Esophagus squamous epithelium (tissue), 5 donors: ENCODE results near the gene CYSTM1. TPM values are rescaled to one million over a fixed set of nuclear protein-coding genes. Genes with fewer than 3 reads are reported as not detected.

ENCODE experiments used
- DNase-seq: peaks from one replicate; lab custom pipeline; 2025; lab: John Stamatoyannopoulos, UW
- H3K27ac ChIP-seq, 4 donors: fragments of 200-600 bp; sonication (generic); one replicate each; pipeline ENCODE4 v1.5.1; 2016 to 2019; ENCODE audit warnings: mild to moderate bottlenecking in 1 of 4
- H3K27me3 ChIP-seq, 4 donors: fragments of 200-600 bp; sonication (generic); 1 replicate in 3 of 4; 2 replicates in 1 of 4; pipeline versions ENCODE4 v1.5.1 to v1.6.0; 2017 to 2021; ENCODE audit warnings: antibody characterized with exemption in 1 of 4
- H3K36me3 ChIP-seq, 3 donors: fragments of 200-600 bp; sonication (generic); one replicate each; pipeline ENCODE4 v1.5.1; 2016 to 2019
- H3K4me1 ChIP-seq, 3 donors: fragments of 200-600 bp; sonication (generic); one replicate each; pipeline ENCODE4 v1.5.1; 2017 to 2019
- H3K4me3 ChIP-seq, 4 donors: fragments of 200-600 bp; sonication (generic); 1 replicate in 3 of 4; 2 replicates in 1 of 4; pipeline ENCODE4 v1.5.1; 2016 to 2019; ENCODE audit warnings: mild to moderate bottlenecking in 2 of 4, moderate library complexity in 1 of 4
- H3K9me3 ChIP-seq, 3 donors: fragments of 200-600 bp; sonication (generic); one replicate each; pipeline ENCODE4 v1.5.1; 2016 to 2019
- CTCF ChIP-seq, 6 experiments: fragments of 450-650 bp in 4 of 6; fragments of 200-600 bp in 2 of 6; sonication (generic) in 2 of 6; IDR thresholded peaks; one replicate each; pipeline ENCODE4 v1.5.1; 2016 to 2019; ENCODE audit warnings: antibody characterized with exemption in 6 of 6, mild to moderate bottlenecking in 4 of 6, moderate library complexity in 4 of 6
- POLR2A ChIP-seq, 4 donors: fragments of 450-650 bp; IDR thresholded peaks; one replicate each; pipeline ENCODE4 v1.6.1; 2017; ENCODE audit warnings: antibody characterized with exemption in 4 of 4, mild to moderate bottlenecking in 4 of 4, moderate library complexity in 3 of 4
- WGBS, 2 donors: methylation state at CpG; one replicate each; pipeline ENCODE4 v1.1.5; 2018; 5-methylcytosine and 5-hydroxymethylcytosine counted together
- intact Hi-C: fragments of 100-400 bp; cut with DNase I; formaldehyde crosslinking; loops from one replicate; pipeline ENCODE4 v1.15.0; 2022
- total RNA-seq, 4 donors: library from RNA; depleted of rRNA; stranded (reverse); fragments of >200 nt; gene quantifications; one replicate each; pipeline ENCODE4 v1.1.0, GENCODE V29; 2016
- donor health status: DM: yes; HTN: yes; CAD: no.

Gene CYSTM1
- total RNA-seq, 4 donors from 2014 or later, result 2.6 to 22.5 (median 12.8) TPM

DNA sequence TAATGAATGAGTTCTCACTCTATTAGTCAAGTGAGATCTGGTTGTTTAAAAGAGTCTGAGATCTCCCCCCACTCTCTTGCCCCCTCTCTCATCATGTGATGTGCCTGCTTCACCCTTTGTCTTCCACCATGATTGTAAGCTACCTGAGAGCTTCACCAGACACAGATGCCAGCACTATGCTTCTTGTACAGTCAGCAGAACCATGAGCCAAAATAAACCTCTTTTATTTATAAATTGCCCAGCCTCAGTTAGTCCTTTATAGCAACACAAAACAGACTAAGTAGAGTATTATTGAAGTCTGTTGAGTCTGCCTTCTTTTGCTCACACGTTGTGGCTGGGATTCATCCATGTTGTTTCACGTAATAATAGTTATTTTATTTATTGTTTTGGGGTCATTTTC lies 14.3 kb downstream of the CYSTM1 start:
- no peaks in the 10 kb centered on the region for H3K9me3 ChIP-seq
- intact Hi-C loops, result no loop called here
- WGBS, 2 donors, result 70 to 81% methylated on average over 2 of the region's 2 CpGs
- H3K4me3 ChIP-seq, result no peak overlapping the region
- no peaks in the 10 kb centered on the region for H3K36me3 ChIP-seq
- TF ChIP-seq CTCF (IDR thresholded peaks at IDR 0.05) (no peak), POLR2A (IDR thresholded peaks at IDR 0.05) (no peak)
- peaks cover 0 to 8% (median 0%) of the 10 kb centered on the region in 3 donors for H3K4me1 ChIP-seq
- H3K27me3 ChIP-seq, result no peaks in the 10 kb centered on the region
- DNase-seq, result no peak
- no peak overlapping the region for H3K27ac ChIP-seq

DNA sequence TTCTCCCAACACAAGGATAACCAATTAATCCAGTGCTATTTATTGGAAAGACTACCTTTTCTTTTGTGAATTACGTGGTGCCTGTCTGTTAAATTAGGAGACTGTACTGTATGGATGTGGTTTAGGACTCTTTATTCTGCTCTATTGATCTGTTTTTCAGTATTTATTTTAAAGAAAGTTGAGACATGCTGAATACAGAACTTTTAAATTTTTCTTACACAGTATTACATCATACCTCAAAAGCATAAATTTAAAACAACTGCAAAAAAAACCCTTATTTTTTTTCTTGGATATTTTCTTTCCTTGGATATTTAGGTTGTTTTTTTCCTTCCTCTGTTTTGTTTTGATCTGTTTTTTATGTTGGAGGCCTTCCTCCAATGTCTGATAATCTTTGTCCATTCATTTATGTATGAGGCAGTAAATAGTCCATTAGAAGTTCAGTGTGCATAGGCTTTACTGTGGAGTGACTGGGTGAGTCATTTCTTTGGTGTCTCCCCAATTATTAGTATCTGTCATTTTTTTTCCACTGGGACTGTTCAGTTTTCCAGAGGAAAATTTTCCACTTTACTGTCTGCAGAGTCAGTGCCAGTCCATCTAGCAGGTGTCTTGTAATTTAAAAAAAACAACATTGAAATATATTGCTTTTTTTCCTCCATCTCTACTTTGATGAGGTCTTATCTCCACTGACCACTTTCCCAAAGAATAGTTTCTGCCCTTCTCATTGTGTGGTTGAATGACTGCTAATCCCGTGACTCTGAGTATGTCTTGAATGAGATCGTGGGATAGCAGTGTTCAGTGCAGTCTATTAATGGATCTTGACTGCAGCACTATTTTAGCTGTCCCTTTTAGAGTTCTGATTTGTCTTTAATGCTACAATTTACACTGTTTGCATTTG lies 15.2 kb downstream of the CYSTM1 start:
- TF ChIP-seq POLR2A (IDR thresholded peaks at IDR 0.05) (no peak), CTCF (IDR thresholded peaks at IDR 0.05) (no peak)
- intact Hi-C loops, result no loop called here
- Histone ChIP-seq H3K36me3 (peaks cover 0 to 8% (median 0%) of the 10 kb centered on the region in 3 donors), H3K4me1 (peaks cover 0 to 8% (median 0%) of the 10 kb centered on the region in 3 donors), H3K27me3 (no peaks in the 10 kb centered on the region), H3K27ac (no peak overlapping the region), H3K4me3 (no peak overlapping the region), H3K9me3 (no peaks in the 10 kb centered on the region)
- WGBS, 2 donors, result 56 to 82% methylated on average over 3 of the region's 3 CpGs
- DNase-seq, result no peak

DNA sequence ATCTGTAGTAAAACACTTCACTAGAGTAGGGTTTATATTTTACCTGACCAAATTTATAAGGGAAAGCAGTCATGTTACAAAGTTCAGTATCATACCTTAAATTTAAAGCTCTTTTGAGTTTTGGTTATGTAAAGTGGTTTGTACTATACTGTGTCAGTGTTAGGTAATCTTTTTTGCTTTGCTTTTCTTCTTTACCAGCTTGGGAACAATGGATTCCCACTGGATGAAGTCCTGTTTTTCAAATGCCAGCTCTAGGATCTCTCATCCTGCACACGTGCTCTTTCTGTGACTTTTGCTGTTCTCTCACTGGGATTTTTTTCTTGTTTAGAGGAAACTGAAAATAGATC lies 15.9 kb downstream of the CYSTM1 start:
- intact Hi-C loops, result no loop called here
- no peak overlapping the region for H3K27ac ChIP-seq
- H3K9me3 ChIP-seq, result no peaks in the 10 kb centered on the region
- H3K4me1 ChIP-seq, result peaks cover 0 to 8% (median 0%) of the 10 kb centered on the region in 3 donors
- H3K27me3 ChIP-seq, result no peaks in the 10 kb centered on the region
- 0 to 26% methylated on average over 1 of the region's 1 CpG for WGBS, 2 donors
- peaks cover 0 to 8% (median 0%) of the 10 kb centered on the region in 3 donors for H3K36me3 ChIP-seq
- DNase-seq, result no peak
- TF ChIP-seq CTCF (IDR thresholded peaks at IDR 0.05), result no peak
- no peak overlapping the region for H3K4me3 ChIP-seq

DNA sequence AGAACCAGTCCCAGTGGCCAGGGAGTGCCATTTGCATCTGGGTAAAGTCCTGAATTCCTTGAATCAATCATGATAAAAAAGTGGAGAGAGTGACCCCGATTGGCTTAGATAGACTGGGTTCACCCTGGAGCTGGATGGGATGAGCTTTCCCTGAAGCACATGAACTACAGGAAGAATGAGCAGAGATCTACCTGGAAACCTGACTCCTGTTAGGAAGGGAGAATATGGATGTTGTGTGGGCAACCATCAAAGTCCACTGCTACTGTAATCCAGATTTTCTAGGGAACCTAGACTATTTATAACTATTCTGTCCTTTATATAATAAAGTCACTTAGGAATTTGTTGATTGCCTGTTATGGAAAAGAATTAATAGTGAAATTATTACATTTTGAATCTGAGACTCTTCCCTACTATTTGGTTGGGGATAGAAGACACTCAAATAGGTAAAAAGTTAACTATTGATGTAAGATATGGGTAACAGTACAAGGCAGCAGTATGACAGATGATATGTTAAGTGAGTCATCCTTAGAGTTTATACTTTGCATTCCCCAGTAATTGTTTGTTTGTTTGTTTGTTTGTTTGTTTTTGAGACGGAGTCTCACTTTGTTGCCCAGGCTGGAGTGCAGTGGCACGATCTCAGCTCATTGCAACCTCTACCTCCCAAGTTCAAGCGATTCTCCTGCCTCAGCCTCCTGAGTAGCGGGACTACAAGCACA lies 17.9 kb downstream of the CYSTM1 start:
- TF ChIP-seq POLR2A (IDR thresholded peaks at IDR 0.05) (no peak), CTCF (IDR thresholded peaks at IDR 0.05) (no peak)
- Histone ChIP-seq H3K27me3 (no peaks in the 10 kb centered on the region), H3K4me1 (peaks cover 0 to 8% (median 0%) of the 10 kb centered on the region in 3 donors), H3K9me3 (no peaks in the 10 kb centered on the region), H3K36me3 (peaks cover 0 to 8% (median 0%) of the 10 kb centered on the region in 3 donors), H3K4me3 (no peak overlapping the region), H3K27ac (no peak overlapping the region)
- intact Hi-C loops, result no loop called here
- no peak for DNase-seq
- 87 to 97% methylated on average over 4 to 5 of the region's 5 CpGs for WGBS, 2 donors

DNA sequence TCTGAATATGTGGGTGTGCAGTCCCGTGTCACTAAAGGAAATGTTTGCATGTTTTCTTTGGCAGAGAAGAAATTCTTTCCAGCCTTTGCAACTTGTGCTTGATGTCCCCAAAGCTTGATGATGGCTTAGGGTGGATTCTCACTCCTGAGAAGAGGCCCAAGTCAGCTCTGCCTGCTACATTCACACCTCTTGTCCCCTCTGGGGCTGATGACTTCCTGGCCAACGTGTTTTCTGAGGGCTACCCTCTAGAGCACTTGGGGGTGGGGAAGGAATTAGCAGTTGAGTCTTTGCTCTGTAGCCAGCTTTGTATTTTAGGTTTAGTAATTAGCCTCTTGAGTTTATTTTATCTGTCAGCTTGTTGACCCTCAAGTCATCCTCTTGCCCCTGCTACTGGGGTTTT lies 19.7 kb downstream of the CYSTM1 start:
- no peak overlapping the region for H3K4me3 ChIP-seq
- intact Hi-C loops, result no loop called here
- no peak for DNase-seq
- peaks cover 0 to 8% (median 0%) of the 10 kb centered on the region in 3 donors for H3K4me1 ChIP-seq
- H3K36me3 ChIP-seq, result peaks cover 0 to 8% (median 0%) of the 10 kb centered on the region in 3 donors
- WGBS, 2 donors, result 10 to 63% methylated on average over 1 to 2 of the region's 2 CpGs
- no peaks in the 10 kb centered on the region for H3K27me3 ChIP-seq
- H3K27ac ChIP-seq, result no peak overlapping the region
- TF ChIP-seq POLR2A (IDR thresholded peaks at IDR 0.05) (no peak), CTCF (IDR thresholded peaks at IDR 0.05) (no peak)
- no peaks in the 10 kb centered on the region for H3K9me3 ChIP-seq
